ENCODE measurements around the gene ARHGAP10. TPM values are rescaled to one million over a fixed set of nuclear protein-coding genes. Genes with fewer than 3 reads are reported as not detected.

The ARHGAP10 gene
- total and polyA plus RNA-seq, 10 of the 15 experiments (the other 5 are each of a cell fraction or from before 2014, with no cell fraction given), result 1.3 to 25.8 (median 17.2) TPM

DNA sequence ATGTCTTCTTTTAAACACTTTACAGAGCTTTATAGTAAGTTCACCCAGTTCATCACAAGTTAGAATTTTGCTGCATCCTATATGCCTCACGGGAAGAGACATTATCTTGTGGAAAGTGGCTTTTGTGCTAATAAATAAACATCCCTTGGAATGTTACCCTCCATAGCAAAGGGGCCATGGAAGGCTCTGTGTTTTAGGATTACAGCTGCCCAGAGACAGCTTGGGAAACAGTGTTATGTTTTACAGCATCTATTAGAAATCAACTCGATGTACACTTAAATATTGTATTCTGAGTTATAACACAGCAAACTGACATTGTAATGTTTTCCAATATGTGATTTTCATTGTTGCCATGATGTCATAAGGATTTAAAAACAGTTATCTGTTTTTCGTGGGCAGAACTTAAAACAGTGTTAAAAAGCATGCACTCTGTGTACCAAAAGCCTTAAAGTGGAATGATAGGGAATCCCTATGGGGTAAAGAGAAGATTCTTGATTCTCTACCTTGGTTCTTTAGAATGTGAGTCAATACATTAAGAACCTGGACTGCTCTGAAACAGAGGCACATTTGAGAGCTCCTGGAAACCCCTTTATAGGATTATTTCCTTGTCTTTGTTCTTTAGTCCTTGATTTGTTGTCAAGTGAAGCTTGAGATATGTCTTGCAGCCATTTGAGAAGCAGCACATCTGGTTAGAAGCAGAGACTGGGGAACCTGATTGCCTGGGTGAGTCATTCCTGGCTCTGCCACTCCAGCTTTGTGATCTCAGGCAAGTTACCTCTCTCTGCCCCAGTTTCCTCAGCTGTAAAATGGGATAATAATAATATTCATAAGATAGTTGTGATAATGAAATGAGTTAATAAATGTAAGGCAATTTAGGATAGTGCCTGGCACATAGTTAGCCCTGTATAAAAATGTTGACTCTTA is 41.6 kb downstream of the ARHGAP10 start:
- no peak overlapping the region for H2AFZ ChIP-seq (ENCODE audit: control insufficient read depth, low read depth, low read length)
- no peak for DNase-seq (ENCODE audit: low read depth, low spot score)
- no peaks in the 10 kb centered on the region; the same call in 2 of the 3 replicates for H3K9me3 ChIP-seq (replicated peaks; ENCODE audit: control insufficient read depth, insufficient read depth, low read length)
- no peak overlapping the region for H3K4me2 ChIP-seq (ENCODE audit: control insufficient read depth, insufficient read depth)
- no peak overlapping the region for H3K4me3 ChIP-seq
- H3K4me1 ChIP-seq (ENCODE audit: control insufficient read depth, insufficient read depth, low read length), result peaks cover 29% of the 10 kb centered on the region
- in situ Hi-C loops (cut with MboI) (no loop called here), intact Hi-C loops (cut with micrococcal nuclease; ENCODE audit: unreplicated experiment) (no loop called here)
- H3K27me3 ChIP-seq (replicated peaks in 1 of 2; ENCODE audit: control insufficient read depth in 2 of 2, insufficient read depth in 2 of 2, low read length in 1 of 2), result no peaks in the 10 kb centered on the region
- peak; percentile 57 for ATAC-seq
- peak overlapping the region; percentile 50; the same call in 1 of the 2 replicates for H3K27ac ChIP-seq (ENCODE audit: control insufficient read depth, insufficient read depth)
- peaks cover 0 to 5% of the 10 kb centered on the region in 2 experiments; a peak in 3 of 4 replicates for H3K36me3 ChIP-seq (ENCODE audit: control insufficient read depth in 2 of 2, insufficient read depth in 2 of 2, low read length in 1 of 2)
- ChIA-PET POLR2A (interaction anchor here (0.5 to 1.1 kb wide), 6 partner anchors 10 to 42 kb away, joined by 3 to 5 read pairs (median 4); partner anchors contain the start of gene ARHGAP10), SMC1A (ENCODE audit: uncharacterized antibody, unreplicated experiment) (interaction anchor here (0.7 to 3.4 kb wide), 16 partner anchors 10 to 93 kb away, joined by 3 to 18 read pairs (median 4); partner anchors contain the start of gene ARHGAP10), CTCF (interaction anchor here (0.7 to 3.3 kb wide), 12 partner anchors 8 to 255 kb away, joined by 3 to 24 read pairs (median 4); no protein-coding TSS in a partner anchor), RAD21 (ENCODE audit: unreplicated experiment) (interaction anchor here (1.0 to 2.9 kb wide), 7 partner anchors 12 to 92 kb away, joined by 3 to 9 read pairs (median 6); partner anchors contain the start of gene ARHGAP10)
- H4K20me1 ChIP-seq (ENCODE audit: control insufficient read depth, insufficient read depth), result no peaks in the 10 kb centered on the region
- BruUV-seq (replicated peaks), result no TSS peak
- no peak for FAIRE-seq
- H3K79me2 ChIP-seq (ENCODE audit: control insufficient read depth, insufficient read depth, low read length), result peaks cover 77% of the 10 kb centered on the region
- 62% methylated on average over 3 of the region's 3 CpGs for WGBS (ENCODE audit: insufficient coverage, insufficient replicate concordance, low lambda C conversion rate, missing lambda C conversion rate)
- H3K9ac ChIP-seq (ENCODE audit: control insufficient read depth, insufficient read depth, low read length), result no peak overlapping the region
- no peak for TF ChIP-seq RFX5 (IDR thresholded peaks at IDR 0.05; ENCODE audit: low read depth, low read length)
- TF ChIP-seq TAF1 (IDR thresholded peaks at IDR 0.05; ENCODE audit: borderline replicate concordance, low read depth, low read length), result no peak
- no peak for TF ChIP-seq BHLHE40 (IDR thresholded peaks at IDR 0.05; ENCODE audit: borderline replicate concordance in 1 of 2, low read depth in 2 of 2, low read length in 1 of 2)
- TF ChIP-seq ZZZ3 (IDR thresholded peaks at IDR 0.05; ENCODE audit: control insufficient read depth, insufficient read length, low read depth), result no peak
- TF ChIP-seq, protein P1, sequence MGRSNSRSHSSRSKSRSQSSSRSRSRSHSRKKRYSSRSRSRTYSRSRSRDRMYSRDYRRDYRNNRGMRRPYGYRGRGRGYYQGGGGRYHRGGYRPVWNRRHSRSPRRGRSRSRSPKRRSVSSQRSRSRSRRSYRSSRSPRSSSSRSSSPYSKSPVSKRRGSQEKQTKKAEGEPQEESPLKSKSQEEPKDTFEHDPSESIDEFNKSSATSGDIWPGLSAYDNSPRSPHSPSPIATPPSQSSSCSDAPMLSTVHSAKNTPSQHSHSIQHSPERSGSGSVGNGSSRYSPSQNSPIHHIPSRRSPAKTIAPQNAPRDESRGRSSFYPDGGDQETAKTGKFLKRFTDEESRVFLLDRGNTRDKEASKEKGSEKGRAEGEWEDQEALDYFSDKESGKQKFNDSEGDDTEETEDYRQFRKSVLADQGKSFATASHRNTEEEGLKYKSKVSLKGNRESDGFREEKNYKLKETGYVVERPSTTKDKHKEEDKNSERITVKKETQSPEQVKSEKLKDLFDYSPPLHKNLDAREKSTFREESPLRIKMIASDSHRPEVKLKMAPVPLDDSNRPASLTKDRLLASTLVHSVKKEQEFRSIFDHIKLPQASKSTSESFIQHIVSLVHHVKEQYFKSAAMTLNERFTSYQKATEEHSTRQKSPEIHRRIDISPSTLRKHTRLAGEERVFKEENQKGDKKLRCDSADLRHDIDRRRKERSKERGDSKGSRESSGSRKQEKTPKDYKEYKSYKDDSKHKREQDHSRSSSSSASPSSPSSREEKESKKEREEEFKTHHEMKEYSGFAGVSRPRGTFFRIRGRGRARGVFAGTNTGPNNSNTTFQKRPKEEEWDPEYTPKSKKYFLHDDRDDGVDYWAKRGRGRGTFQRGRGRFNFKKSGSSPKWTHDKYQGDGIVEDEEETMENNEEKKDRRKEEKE (IDR thresholded peaks at IDR 0.05), result no peak
- TF ChIP-seq MYC (IDR thresholded peaks at IDR 0.05; ENCODE audit: insufficient read depth, insufficient read length, insufficient replicate concordance, low read length, severe bottlenecking), result no peak
- no peak for TF ChIP-seq CHD1 (IDR thresholded peaks at IDR 0.05; ENCODE audit: low read depth, low read length)
- no peak for TF ChIP-seq MTA3 (IDR thresholded peaks at IDR 0.05; ENCODE audit: borderline replicate concordance, low read length)
- TF ChIP-seq NFYB (IDR thresholded peaks at IDR 0.05; ENCODE audit: insufficient read depth, low read depth, low read length), result no peak
- TF ChIP-seq ZBTB11 (CRISPR knock-in tag; IDR thresholded peaks at IDR 0.05), result no peak
- TF ChIP-seq RUNX3 (IDR thresholded peaks at IDR 0.05; ENCODE audit: low read length), result 0 out of 2 replicates have a peak, but pooled peaks have one; percentile 9
- no peak for TF ChIP-seq SMAD1 (IDR thresholded peaks at IDR 0.05; ENCODE audit: low read depth, partially characterized antibody)
- TF ChIP-seq TCF3 (IDR thresholded peaks at IDR 0.05; ENCODE audit: borderline replicate concordance, insufficient read depth, low read depth, low read length), result no peak
- TF ChIP-seq JUNB (IDR thresholded peaks at IDR 0.05), result peak; percentile 55
- no peak for TF ChIP-seq BRCA1 (IDR thresholded peaks at IDR 0.05; ENCODE audit: low read depth, low read length)
- no peak for TF ChIP-seq SREBF2 (IDR thresholded peaks at IDR 0.05; ENCODE audit: low read length)
- no peak for TF ChIP-seq RBBP5 (conservative IDR thresholded peaks at IDR 0.05)

All from GM12878 (cell line).